ENCODE results near the gene IQCE.

Gene IQCE

GRCh38 chr7:2634267-2635145, 75.7 kb downstream of the IQCE start:
- DNase-seq (ENCODE audit: low spot score) = no peak

- no peak for DNase-seq (ENCODE audit: low spot score)
Observed at GRCh38 chr7:2635148-2635668, 76.4 kb downstream of the IQCE start.

GRCh38 chr7:2635810-2636701, 77.3 kb downstream of the IQCE start:
- peak; percentile 67 for DNase-seq (ENCODE audit: low spot score)

- no peak for DNase-seq (ENCODE audit: low spot score)
Observed at GRCh38 chr7:2637066-2637471, 78.3 kb downstream of the IQCE start.

- DNase-seq (ENCODE audit: low spot score) = peak; percentile 76
Observed at GRCh38 chr7:2637505-2638223, 78.9 kb downstream of the IQCE start.

- DNase-seq (ENCODE audit: low spot score) = peak; percentile 64
Observed at GRCh38 chr7:2638224-2638991, 79.6 kb downstream of the IQCE start.

GRCh38 chr7:2639181-2639681, 80.5 kb downstream of the IQCE start:
- peak; percentile 45 for DNase-seq (ENCODE audit: low spot score)

- no peak for DNase-seq (ENCODE audit: low spot score)
Observed at GRCh38 chr7:2639695-2640481, 81.1 kb downstream of the IQCE start.

GRCh38 chr7:2640482-2640830, 81.7 kb downstream of the IQCE start:
- DNase-seq (ENCODE audit: low spot score) = no peak

- DNase-seq (ENCODE audit: low spot score) = no peak
Observed at GRCh38 chr7:2640846-2641316, 82.1 kb downstream of the IQCE start.

GRCh38 chr7:2641406-2642393, 82.9 kb downstream of the IQCE start:
- DNase-seq (ENCODE audit: low spot score) = peak; percentile 93

GRCh38 chr7:2643386-2644219, 84.8 kb downstream of the IQCE start:
- DNase-seq (ENCODE audit: low spot score) = no peak

- DNase-seq (ENCODE audit: low spot score) = no peak
Observed at GRCh38 chr7:2644220-2644561, 85.4 kb downstream of the IQCE start.

- no peak for DNase-seq (ENCODE audit: low spot score)
Observed at GRCh38 chr7:2644562-2645273, 85.9 kb downstream of the IQCE start.

- DNase-seq (ENCODE audit: low spot score) = no peak
Observed at GRCh38 chr7:2645274-2645868, 86.6 kb downstream of the IQCE start.

- DNase-seq (ENCODE audit: low spot score) = no peak
Observed at GRCh38 chr7:2646336-2646679, 87.5 kb downstream of the IQCE start.
